Astrocyte (in vitro differentiated cells and primary cell): ENCODE measurements around the gene BBOX1. TPM values are rescaled to one million over a fixed set of nuclear protein-coding genes. Genes with fewer than 3 reads are reported as not detected.

Source experiments
- DNase-seq: peaks from one replicate; pipeline ENCODE4 v3.0.0-alpha.2; 2010; ENCODE audit warnings: low read depth
- FAIRE-seq: peaks from 2 replicates; lab custom pipeline; 2011; peaks lifted over from hg19 to GRCh38; lab: Jason Lieb, UNC
- H2AFZ ChIP-seq: 2 replicates; pipeline ENCODE4 v1.6.0; 2012; ENCODE audit warnings: low read depth, low read length, inconsistent platforms
- H3K27ac ChIP-seq: 2 replicates; pipeline ENCODE4 v1.5.1; 2011; ENCODE audit warnings: low read depth, low read length, inconsistent platforms
- H3K27me3 ChIP-seq: 2 replicates; pipeline ENCODE4 v1.6.0; 2011; ENCODE audit warnings: low read length, inconsistent platforms; ENCODE audit not compliant: insufficient read depth
- H3K36me3 ChIP-seq: 2 replicates; pipeline ENCODE4 v1.5.1; 2011; ENCODE audit warnings: low read length, inconsistent platforms; ENCODE audit not compliant: insufficient read depth
- H3K4me1 ChIP-seq: 2 replicates; pipeline ENCODE4 v1.5.1; 2011; ENCODE audit warnings: low read length, inconsistent platforms; ENCODE audit not compliant: insufficient read depth
- H3K4me2 ChIP-seq: 2 replicates; pipeline ENCODE4 v1.6.0; 2012; ENCODE audit warnings: low read length, inconsistent platforms
- H3K4me3 ChIP-seq: 2 replicates; pipeline ENCODE4 v1.5.1; 2011; ENCODE audit warnings: low read depth, mild to moderate bottlenecking, low read length, inconsistent platforms; ENCODE audit not compliant: insufficient read depth
- H3K79me2 ChIP-seq: 2 replicates; pipeline ENCODE4 v1.6.0; 2012; ENCODE audit warnings: mild to moderate bottlenecking, low read length, inconsistent platforms; ENCODE audit not compliant: insufficient read depth
- H3K9ac ChIP-seq: 2 replicates; pipeline ENCODE4 v1.6.0; 2012; ENCODE audit warnings: mild to moderate bottlenecking, low read length, inconsistent platforms
- H3K9me3 ChIP-seq: 2 replicates; pipeline ENCODE4 v1.5.1; 2012; ENCODE audit warnings: low read depth, mild to moderate bottlenecking, low read length, inconsistent platforms; ENCODE audit not compliant: insufficient read depth
- H4K20me1 ChIP-seq: 2 replicates; pipeline ENCODE4 v1.6.0; 2012; ENCODE audit warnings: low read length, inconsistent platforms; ENCODE audit not compliant: insufficient read depth
- H3K27ac Mint-ChIP-seq: one replicate; pipeline ENCODE4 v1.8.0; 2021; ENCODE audit warnings: mild to moderate bottlenecking, mixed read lengths; ENCODE audit not compliant: unreplicated experiment
- H3K27me3 Mint-ChIP-seq: one replicate; pipeline ENCODE4 v1.8.0; 2021; ENCODE audit warnings: low read depth, mixed read lengths; ENCODE audit not compliant: unreplicated experiment
- H3K36me3 Mint-ChIP-seq: one replicate; pipeline ENCODE4 v1.8.0; 2021; ENCODE audit warnings: low read depth, mixed read lengths; ENCODE audit not compliant: unreplicated experiment
- H3K4me1 Mint-ChIP-seq: one replicate; pipeline ENCODE4 v1.8.0; 2021; ENCODE audit warnings: low read depth, mixed read lengths; ENCODE audit not compliant: unreplicated experiment
- H3K4me3 Mint-ChIP-seq: one replicate; pipeline ENCODE4 v1.8.0; 2021; ENCODE audit warnings: mild to moderate bottlenecking, moderate library complexity, mixed read lengths; ENCODE audit not compliant: unreplicated experiment
- H3K9me3 Mint-ChIP-seq: one replicate; pipeline ENCODE4 v1.8.0; 2021; ENCODE audit warnings: mild to moderate bottlenecking, mixed read lengths; ENCODE audit not compliant: unreplicated experiment
- EZH2 ChIP-seq: IDR thresholded peaks from 2 replicates; pipeline ENCODE4 v1.6.1; 2012; ENCODE audit warnings: mild to moderate bottlenecking, low read length, inconsistent platforms; ENCODE audit not compliant: insufficient read depth
- total RNA-seq: library from RNA; stranded (reverse); gene quantifications from 2 replicates; pipeline ENCODE4 v1.2.1, GENCODE V29; 2021
- TF ChIP-seq, protein P1 (sequence below): IDR thresholded peaks from 2 replicates; pipeline ENCODE4 v1.5.1; 2011; ENCODE audit warnings: low read depth, mild to moderate bottlenecking, inconsistent platforms, low read length, moderate library complexity; ENCODE audit not compliant: insufficient read depth

Gene BBOX1
- total RNA-seq, 1 donor from 2014 or later, result 0.39 TPM

DNA sequence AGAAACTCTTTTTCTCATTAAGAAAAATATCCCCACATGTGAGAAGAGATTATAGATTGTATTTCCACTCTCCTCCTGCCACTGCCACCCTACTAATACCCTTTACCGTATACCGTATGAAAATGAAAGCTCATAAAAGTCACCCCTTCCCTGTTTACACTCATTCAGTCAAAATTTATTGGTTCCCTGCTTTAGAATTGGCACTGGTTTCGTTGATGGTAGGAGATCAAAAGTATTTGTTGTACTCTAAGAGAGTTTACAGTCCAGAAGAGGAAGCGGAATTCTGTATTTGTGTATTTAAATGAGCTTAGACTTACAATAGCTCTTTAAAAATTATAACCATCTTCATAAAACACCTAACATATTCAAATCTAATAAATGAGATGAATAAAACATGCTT lies 68.2 kb downstream of the BBOX1 start:
- H3K36me3 ChIP-seq, result no peaks in the 10 kb centered on the region
- no peak overlapping the region for H3K9ac ChIP-seq
- peaks cover 3% of the 10 kb centered on the region for H3K36me3 Mint-ChIP-seq
- FAIRE-seq (no peak), DNase-seq (no peak)
- no peaks in the 10 kb centered on the region for H3K9me3 Mint-ChIP-seq
- H3K27ac Mint-ChIP-seq, result no peak overlapping the region
- no peaks in the 10 kb centered on the region for H3K27me3 Mint-ChIP-seq
- no peak overlapping the region for H3K27ac ChIP-seq
- no peak overlapping the region for H2AFZ ChIP-seq
- no peaks in the 10 kb centered on the region for H3K9me3 ChIP-seq
- no peaks in the 10 kb centered on the region for H3K27me3 ChIP-seq
- no peak for TF ChIP-seq EZH2
- TF ChIP-seq, protein P1, sequence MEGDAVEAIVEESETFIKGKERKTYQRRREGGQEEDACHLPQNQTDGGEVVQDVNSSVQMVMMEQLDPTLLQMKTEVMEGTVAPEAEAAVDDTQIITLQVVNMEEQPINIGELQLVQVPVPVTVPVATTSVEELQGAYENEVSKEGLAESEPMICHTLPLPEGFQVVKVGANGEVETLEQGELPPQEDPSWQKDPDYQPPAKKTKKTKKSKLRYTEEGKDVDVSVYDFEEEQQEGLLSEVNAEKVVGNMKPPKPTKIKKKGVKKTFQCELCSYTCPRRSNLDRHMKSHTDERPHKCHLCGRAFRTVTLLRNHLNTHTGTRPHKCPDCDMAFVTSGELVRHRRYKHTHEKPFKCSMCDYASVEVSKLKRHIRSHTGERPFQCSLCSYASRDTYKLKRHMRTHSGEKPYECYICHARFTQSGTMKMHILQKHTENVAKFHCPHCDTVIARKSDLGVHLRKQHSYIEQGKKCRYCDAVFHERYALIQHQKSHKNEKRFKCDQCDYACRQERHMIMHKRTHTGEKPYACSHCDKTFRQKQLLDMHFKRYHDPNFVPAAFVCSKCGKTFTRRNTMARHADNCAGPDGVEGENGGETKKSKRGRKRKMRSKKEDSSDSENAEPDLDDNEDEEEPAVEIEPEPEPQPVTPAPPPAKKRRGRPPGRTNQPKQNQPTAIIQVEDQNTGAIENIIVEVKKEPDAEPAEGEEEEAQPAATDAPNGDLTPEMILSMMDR, result no peak
- H3K4me1 Mint-ChIP-seq, result no peaks in the 10 kb centered on the region
- H3K4me1 ChIP-seq, result no peaks in the 10 kb centered on the region
- H3K79me2 ChIP-seq, result no peaks in the 10 kb centered on the region
- H3K4me2 ChIP-seq, result no peak overlapping the region
- H3K4me3 Mint-ChIP-seq, result no peak overlapping the region
- H4K20me1 ChIP-seq, result no peaks in the 10 kb centered on the region
- no peak overlapping the region for H3K4me3 ChIP-seq

DNA sequence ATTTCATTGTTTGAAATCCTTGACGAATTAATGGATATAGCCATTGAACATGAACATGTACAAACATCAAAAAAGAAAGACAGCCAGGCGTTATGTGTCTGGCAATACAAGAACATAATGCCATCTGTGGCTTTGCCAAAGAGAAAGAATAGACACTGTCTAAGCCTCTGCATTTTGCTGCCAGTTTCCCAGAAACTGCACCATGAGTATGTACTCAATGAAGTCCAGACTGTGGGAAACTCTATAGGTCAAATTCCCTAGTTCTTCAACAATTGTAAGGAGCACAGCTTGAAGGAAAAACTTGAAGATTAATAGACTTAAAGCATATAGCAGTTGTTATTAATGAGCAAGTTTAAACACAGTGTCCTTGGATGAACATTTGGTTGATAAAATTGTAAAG lies 71.3 kb downstream of the BBOX1 start:
- no peaks in the 10 kb centered on the region for H3K9me3 ChIP-seq
- no peak overlapping the region for H3K4me2 ChIP-seq
- no peak overlapping the region for H3K9ac ChIP-seq
- H3K4me1 ChIP-seq, result no peaks in the 10 kb centered on the region
- Mint-ChIP-seq H3K36me3 (no peaks in the 10 kb centered on the region), H3K27ac (no peak overlapping the region), H3K9me3 (no peaks in the 10 kb centered on the region), H3K27me3 (no peaks in the 10 kb centered on the region), H3K4me1 (peaks cover 2% of the 10 kb centered on the region), H3K4me3 (no peak overlapping the region)
- H4K20me1 ChIP-seq, result no peaks in the 10 kb centered on the region
- H3K4me3 ChIP-seq, result no peak overlapping the region
- H3K36me3 ChIP-seq, result no peaks in the 10 kb centered on the region
- FAIRE-seq (no peak), DNase-seq (no peak)
- no peak for TF ChIP-seq EZH2
- TF ChIP-seq, protein P1, result no peak
- H2AFZ ChIP-seq, result no peak overlapping the region
- no peaks in the 10 kb centered on the region for H3K79me2 ChIP-seq
- H3K27ac ChIP-seq, result no peak overlapping the region
- H3K27me3 ChIP-seq, result no peaks in the 10 kb centered on the region

DNA sequence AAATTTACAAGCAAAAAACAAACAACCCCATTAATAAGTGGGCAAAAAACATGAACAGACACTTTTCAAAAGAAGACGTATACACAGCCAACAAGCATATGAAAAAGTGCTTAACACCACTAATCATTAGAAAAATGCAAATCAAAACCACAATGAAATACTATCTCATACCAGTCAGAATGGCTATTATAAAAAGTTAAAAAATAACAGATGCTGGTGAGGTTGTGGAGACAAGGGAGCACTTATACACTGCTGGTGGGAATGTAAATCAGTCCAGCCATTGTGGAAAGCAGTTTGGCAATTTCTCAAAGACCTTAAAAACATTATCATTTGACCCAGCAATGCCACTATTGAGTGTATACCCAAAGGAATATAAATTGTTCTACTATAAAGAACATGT lies 72.3 kb downstream of the BBOX1 start:
- no peak overlapping the region for H3K4me3 Mint-ChIP-seq
- no peak for DNase-seq
- H3K27ac Mint-ChIP-seq, result no peak overlapping the region
- no peaks in the 10 kb centered on the region for H3K4me1 ChIP-seq
- no peaks in the 10 kb centered on the region for H3K9me3 Mint-ChIP-seq
- H3K9me3 ChIP-seq, result no peaks in the 10 kb centered on the region
- FAIRE-seq, result no peak
- no peaks in the 10 kb centered on the region for H3K36me3 ChIP-seq
- no peak overlapping the region for H3K9ac ChIP-seq
- no peak overlapping the region for H2AFZ ChIP-seq
- H3K4me3 ChIP-seq, result no peak overlapping the region
- H3K79me2 ChIP-seq, result no peaks in the 10 kb centered on the region
- H3K27ac ChIP-seq, result no peak overlapping the region
- no peaks in the 10 kb centered on the region for H3K27me3 Mint-ChIP-seq
- no peaks in the 10 kb centered on the region for H3K27me3 ChIP-seq
- peaks cover 5% of the 10 kb centered on the region for H3K4me1 Mint-ChIP-seq
- no peaks in the 10 kb centered on the region for H4K20me1 ChIP-seq
- TF ChIP-seq, protein P1, result no peak
- TF ChIP-seq EZH2, result no peak
- H3K36me3 Mint-ChIP-seq, result no peaks in the 10 kb centered on the region
- no peak overlapping the region for H3K4me2 ChIP-seq
